ENCODE measurements around the gene CHAD. TPM values are rescaled to one million over a fixed set of nuclear protein-coding genes. Genes with fewer than 3 reads are reported as not detected.
A peak's percentile ranks its signal among the peaks of the same experiment; 100 is the strongest.

Gene CHAD
- total and polyA plus RNA-seq, 2 of the 4 experiments (the other 2 are of a cell fraction) = 0.03 TPM; not detected in 1

- H3K9me3 ChIP-seq (ENCODE audit: control insufficient read depth, insufficient read depth, low read length) = no peaks in the 10 kb centered on the region
- dilution Hi-C loops (cut with HindIII; ENCODE audit: low sequenced_read_pairs, unreplicated experiment) (no loop called here), in situ Hi-C loops (cut with MboI; ENCODE audit: low sequenced_read_pairs) (loop anchor here (10.0 kb wide), 1 partner anchor 215 kb away; no protein-coding TSS in a partner anchor), intact Hi-C loops (cut with micrococcal nuclease) (loop anchor here (5.0 kb wide), 1 partner anchor 362 kb away; no protein-coding TSS in a partner anchor)
- H2AK9ac ChIP-seq (replicated peaks; ENCODE audit: low read depth, low read length, poor library complexity) = no peak overlapping the region
- H3K56ac ChIP-seq (ENCODE audit: extremely low read depth, insufficient read depth, low read length) = no peak overlapping the region
- BruUV-seq (replicated peaks) = no TSS peak
- H3K4me2 ChIP-seq (ENCODE audit: low read depth, low read length) = no peak overlapping the region
- H2AFZ ChIP-seq (replicated peaks; ENCODE audit: low read length, poor library complexity) = no peak overlapping the region
- DNase-seq (no peak), ATAC-seq (ENCODE audit: low read depth) (no peak)
- H2BK15ac ChIP-seq (ENCODE audit: low read depth, low read length) = no peak overlapping the region
- H3K27ac ChIP-seq (ENCODE audit: insufficient read depth, low read length) = no peak overlapping the region
- H3K9me1 ChIP-seq (ENCODE audit: insufficient read depth, low read length) = peaks cover 7% of the 10 kb centered on the region; the same call in 1 of the 2 replicates
- peaks cover 11 to 32% of the 10 kb centered on the region in 2 experiments; a peak in 3 of 4 replicates for H3K79me1 ChIP-seq (ENCODE audit: low read depth in 1 of 2, low read length in 2 of 2)
- peaks cover 8% of the 10 kb centered on the region; the same call in 1 of the 2 replicates for H4K20me1 ChIP-seq (ENCODE audit: insufficient read depth, low read length)
- H4K91ac ChIP-seq (ENCODE audit: insufficient read depth, low read depth, low read length) = no peak overlapping the region
- no peak overlapping the region for H3K23ac ChIP-seq (ENCODE audit: low read depth, low read length)
- H3K9ac ChIP-seq (ENCODE audit: low read depth, low read length) = no peak overlapping the region
- peak overlapping the region; percentile 57 for H2AK5ac ChIP-seq (ENCODE audit: low read depth, low read length)
- H3K27me3 ChIP-seq (ENCODE audit: control insufficient read depth, insufficient read depth, low read length) = no peaks in the 10 kb centered on the region; the same call in 1 of the 2 replicates
- no peak overlapping the region for H2BK20ac ChIP-seq (ENCODE audit: low read depth, low read length)
- TF ChIP-seq CHD1 (IDR thresholded peaks at IDR 0.05; ENCODE audit: low read depth, low read length) = no peak
- TF ChIP-seq CEBPB (IDR thresholded peaks at IDR 0.05; ENCODE audit: low read depth, low read length) = no peak
- TF ChIP-seq MAFK (IDR thresholded peaks at IDR 0.05; ENCODE audit: low read depth, low read length) = no peak
- TF ChIP-seq POLR2A (IDR thresholded peaks at IDR 0.05; ENCODE audit: low read depth, low read length) = no peak
- no peak for TF ChIP-seq MAZ (IDR thresholded peaks at IDR 0.05; ENCODE audit: borderline replicate concordance, low read depth, low read length)
- no peak for TF ChIP-seq RFX5 (IDR thresholded peaks at IDR 0.05; ENCODE audit: low read depth, low read length)
- no peak for TF ChIP-seq USF2 (IDR thresholded peaks at IDR 0.05; ENCODE audit: low read depth, low read length)
- TF ChIP-seq NFE2L2 (IDR thresholded peaks at IDR 0.05; ENCODE audit: low read depth, low read length) = no peak
- no peak for TF ChIP-seq CTCF (conservative IDR thresholded peaks at IDR 0.05; ENCODE audit: low read depth, low read length)
- TF ChIP-seq RCOR1 (IDR thresholded peaks at IDR 0.05; ENCODE audit: insufficient replicate concordance, low read length) = no peak
- TF ChIP-seq ELK1 (IDR thresholded peaks at IDR 0.05; ENCODE audit: borderline replicate concordance, low read depth, low read length) = no peak
- TF ChIP-seq FOS (IDR thresholded peaks at IDR 0.05; ENCODE audit: low read depth, low read length) = no peak
- TF ChIP-seq SMC3 (IDR thresholded peaks at IDR 0.05; ENCODE audit: low read depth, low read length) = no peak
- no peak for TF ChIP-seq MXI1 (IDR thresholded peaks at IDR 0.05; ENCODE audit: borderline replicate concordance, low read depth, low read length)
- TF ChIP-seq RAD21 (IDR thresholded peaks at IDR 0.05; ENCODE audit: low read length) = no peak
- no peak for TF ChIP-seq BHLHE40 (IDR thresholded peaks at IDR 0.05; ENCODE audit: low read depth, low read length)
- H2BK5ac ChIP-seq (ENCODE audit: low read depth, low read length, poor library complexity, severe bottlenecking) = no peak overlapping the region
- H2BK120ac ChIP-seq (ENCODE audit: low read depth, low read length) = no peak overlapping the region
- no peak overlapping the region for H4K8ac ChIP-seq (ENCODE audit: low read depth in 2 of 2, low read length in 2 of 2)
- no peak overlapping the region for H3K4me3 ChIP-seq (ENCODE audit: insufficient read depth, low read depth, low read length)
- no CpG with 5 or more reads among the region's 7 CpGs for WGBS, 2 experiments (ENCODE audit: extremely low coverage in 2 of 2, insufficient read length in 1 of 2)
- CTCF ChIA-PET = interaction anchor here (0.6 to 1.4 kb wide), 4 partner anchors 22 to 262 kb away, joined by 3 to 5 read pairs (median 4); no protein-coding TSS in a partner anchor
- POLR2A ChIA-PET (ENCODE audit: unreplicated experiment) = no interaction called here
- H3K14ac ChIP-seq (replicated peaks; ENCODE audit: low read depth, low read length) = no peak overlapping the region
- H4K5ac ChIP-seq (ENCODE audit: low read depth, low read length) = no peak overlapping the region
- no peak overlapping the region for H3K4ac ChIP-seq (ENCODE audit: low read depth, low read length)
- no peak overlapping the region for H3K18ac ChIP-seq (ENCODE audit: low read depth, low read length)
- peaks cover 4% of the 10 kb centered on the region for H3K4me1 ChIP-seq (ENCODE audit: control insufficient read depth, insufficient read depth, low read length)
- peaks cover 14% of the 10 kb centered on the region for H3K36me3 ChIP-seq (ENCODE audit: control insufficient read depth, insufficient read depth, low read length)
Observed at GRCh38 chr17:50480142-50480764, 11.6 kb upstream of the CHAD start.
